Upper lobe of right lung (tissue), 1 donor: Measurements from ENCODE around the gene PERM1. TPM values are rescaled to one million over a fixed set of nuclear protein-coding genes. Genes with fewer than 3 reads are reported as not detected.
A peak's percentile ranks its signal among the peaks of the same experiment; 100 is the strongest.

Source experiments
- ATAC-seq: fragments of 200-7000 bp; cut with Tn5 transposase; one replicate; pipeline ENCODE4 v1.9.1; 2020; ENCODE audit warnings: mild to moderate bottlenecking, moderate library complexity
- DNase-seq: peaks from one replicate; pipeline ENCODE4 v3.0.0-alpha.2; 2020
- H3K27ac ChIP-seq: fragments of 200-600 bp; one replicate; pipeline ENCODE4 v1.8.0; 2022
- H3K27me3 ChIP-seq: fragments of 200-600 bp; one replicate; pipeline ENCODE4 v1.8.0; 2022; ENCODE audit warnings: mild to moderate bottlenecking
- H3K36me3 ChIP-seq: fragments of 200-600 bp; one replicate; pipeline ENCODE4 v1.8.0; 2022
- H3K4me1 ChIP-seq: fragments of 200-600 bp; one replicate; pipeline ENCODE4 v1.8.0; 2022
- H3K4me3 ChIP-seq: fragments of 200-600 bp; one replicate; pipeline ENCODE4 v1.8.0; 2022; ENCODE audit warnings: mild to moderate bottlenecking
- H3K9me3 ChIP-seq: fragments of 200-600 bp; one replicate; pipeline ENCODE4 v1.8.0; 2022
- CTCF ChIP-seq: fragments of 200-600 bp; IDR thresholded peaks from one replicate; pipeline ENCODE4 v1.8.0; 2022; ENCODE audit warnings: antibody characterized with exemption
- intact Hi-C: fragments of 100-400 bp; cut with DNase I; formaldehyde crosslinking; loops from one replicate; pipeline ENCODE4 v1.11.0; 2022
- total RNA-seq: library from RNA; stranded (reverse); fragmentation: NEBNext Ultra II Directional; extraction: Animal tissue kit (Norgen Biotek cat#: 25700); gene quantifications from one replicate; pipeline ENCODE4 v1.2.1, GENCODE V29; 2021
- donor health status: DM: no; HTN: yes; CAD: no; lungs with severe emphysema.

The PERM1 gene
- total RNA-seq, 1 donor from 2014 or later: 0.35 TPM

- H3K4me1 ChIP-seq: peaks cover 14% of the 10 kb centered on the region
- intact Hi-C loops: no loop called here
- DNase-seq (peak; percentile 61), ATAC-seq (no peak)
- no peak overlapping the region for H3K4me3 ChIP-seq
- no peaks in the 10 kb centered on the region for H3K27me3 ChIP-seq
- H3K27ac ChIP-seq: no peak overlapping the region
- no peaks in the 10 kb centered on the region for H3K36me3 ChIP-seq
- TF ChIP-seq CTCF: no peak
- no peaks in the 10 kb centered on the region for H3K9me3 ChIP-seq
Observed at GRCh38 chr1:1006305-1007159, 24.6 kb upstream of the PERM1 start.

DNA sequence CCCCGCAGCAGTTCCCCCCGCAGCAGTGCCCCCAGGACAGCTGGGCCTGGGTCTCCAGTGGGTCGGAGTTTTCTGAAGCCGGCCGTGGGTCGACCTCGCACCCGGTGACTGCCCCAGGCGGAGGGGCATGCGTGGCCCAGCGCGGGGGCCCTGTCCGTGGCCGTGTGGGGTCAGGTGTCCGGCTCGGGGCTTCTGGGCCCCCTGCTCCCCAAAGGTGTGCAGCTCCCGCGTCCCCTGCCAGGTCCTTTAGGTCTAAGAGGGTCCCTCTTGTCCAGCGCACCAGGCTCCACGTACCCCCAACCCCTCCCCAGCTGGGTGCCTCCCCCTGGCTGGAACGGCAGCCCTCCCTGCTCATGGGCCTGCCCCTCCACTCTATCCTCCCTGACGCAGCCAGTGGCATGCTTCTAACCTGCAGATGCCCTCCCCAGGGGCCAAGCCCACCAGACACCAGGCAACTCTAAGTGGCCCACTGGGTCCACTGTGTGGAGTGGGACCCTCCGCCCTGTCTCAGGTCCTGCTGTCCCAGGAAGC lies 23.9 kb upstream of the PERM1 start:
- DNase-seq: peak; percentile 57
- H3K27ac ChIP-seq: no peak overlapping the region
- no peaks in the 10 kb centered on the region for H3K36me3 ChIP-seq
- H3K4me3 ChIP-seq: no peak overlapping the region
- H3K27me3 ChIP-seq: peaks cover 5% of the 10 kb centered on the region
- no peak for TF ChIP-seq CTCF
- intact Hi-C loops: no loop called here
- peaks cover 17% of the 10 kb centered on the region for H3K4me1 ChIP-seq
- ATAC-seq: no peak
- no peaks in the 10 kb centered on the region for H3K9me3 ChIP-seq

DNA sequence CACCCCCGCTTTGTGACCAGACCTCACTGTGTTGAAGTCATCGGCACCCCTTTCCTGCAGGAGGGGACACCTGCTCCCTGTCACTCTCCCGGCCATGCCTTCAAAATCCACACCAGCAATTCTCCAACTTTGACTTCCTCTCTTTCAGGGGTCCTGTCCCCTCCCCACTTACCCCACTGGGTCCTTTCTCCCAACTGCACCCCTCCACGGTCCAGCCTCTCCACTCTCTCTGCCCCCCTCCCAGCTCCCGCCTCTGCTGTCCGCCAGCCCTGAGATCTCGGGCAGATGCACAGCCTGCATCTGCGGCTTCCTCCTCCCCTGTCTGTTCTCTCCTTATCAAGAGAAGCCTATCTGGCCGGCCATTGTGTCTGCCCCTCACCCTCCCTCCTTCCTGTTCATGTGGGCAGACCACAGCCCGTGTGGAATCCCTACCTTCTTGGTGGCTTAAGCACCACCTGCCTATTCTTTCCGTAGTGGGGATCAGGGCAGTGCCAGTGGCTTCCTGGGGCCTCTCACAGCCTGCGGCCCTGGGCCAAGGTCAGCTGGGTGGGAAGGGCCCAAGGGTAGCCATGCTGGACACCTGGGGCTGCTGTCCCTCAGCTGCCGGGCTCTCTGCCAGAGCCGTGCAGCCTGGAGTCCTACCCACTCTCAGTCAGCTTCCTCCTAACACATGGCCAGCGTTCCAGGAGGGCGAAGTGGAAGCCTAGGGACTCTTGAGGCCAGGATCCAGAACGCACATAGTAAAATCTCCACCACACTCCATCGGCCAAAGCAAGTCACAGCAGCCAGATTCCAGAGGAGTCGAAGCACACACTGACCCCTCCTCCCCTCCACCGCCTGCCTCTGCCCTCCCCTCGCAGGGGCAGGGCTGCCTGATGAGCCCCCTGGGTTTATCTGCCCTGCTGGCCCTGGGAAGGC lies 23.1 kb upstream of the PERM1 start:
- Histone ChIP-seq H3K4me3 (no peak overlapping the region), H3K27me3 (peaks cover 8% of the 10 kb centered on the region), H3K36me3 (no peaks in the 10 kb centered on the region), H3K27ac (no peak overlapping the region), H3K9me3 (no peaks in the 10 kb centered on the region), H3K4me1 (peaks cover 17% of the 10 kb centered on the region)
- no peak for TF ChIP-seq CTCF
- intact Hi-C loops: no loop called here
- ATAC-seq: peak; percentile 66
- peak; percentile 81 for DNase-seq

- TF ChIP-seq CTCF: no peak
- no peaks in the 10 kb centered on the region for H3K36me3 ChIP-seq
- DNase-seq: no peak
- peaks cover 19% of the 10 kb centered on the region for H3K4me1 ChIP-seq
- no peak overlapping the region for H3K27ac ChIP-seq
- no peak overlapping the region for H3K4me3 ChIP-seq
- intact Hi-C loops: no loop called here
- ATAC-seq: no peak
- peaks cover 10% of the 10 kb centered on the region for H3K27me3 ChIP-seq
- H3K9me3 ChIP-seq: no peaks in the 10 kb centered on the region
Observed at GRCh38 chr1:1004420-1004779, 22.5 kb upstream of the PERM1 start.

DNA sequence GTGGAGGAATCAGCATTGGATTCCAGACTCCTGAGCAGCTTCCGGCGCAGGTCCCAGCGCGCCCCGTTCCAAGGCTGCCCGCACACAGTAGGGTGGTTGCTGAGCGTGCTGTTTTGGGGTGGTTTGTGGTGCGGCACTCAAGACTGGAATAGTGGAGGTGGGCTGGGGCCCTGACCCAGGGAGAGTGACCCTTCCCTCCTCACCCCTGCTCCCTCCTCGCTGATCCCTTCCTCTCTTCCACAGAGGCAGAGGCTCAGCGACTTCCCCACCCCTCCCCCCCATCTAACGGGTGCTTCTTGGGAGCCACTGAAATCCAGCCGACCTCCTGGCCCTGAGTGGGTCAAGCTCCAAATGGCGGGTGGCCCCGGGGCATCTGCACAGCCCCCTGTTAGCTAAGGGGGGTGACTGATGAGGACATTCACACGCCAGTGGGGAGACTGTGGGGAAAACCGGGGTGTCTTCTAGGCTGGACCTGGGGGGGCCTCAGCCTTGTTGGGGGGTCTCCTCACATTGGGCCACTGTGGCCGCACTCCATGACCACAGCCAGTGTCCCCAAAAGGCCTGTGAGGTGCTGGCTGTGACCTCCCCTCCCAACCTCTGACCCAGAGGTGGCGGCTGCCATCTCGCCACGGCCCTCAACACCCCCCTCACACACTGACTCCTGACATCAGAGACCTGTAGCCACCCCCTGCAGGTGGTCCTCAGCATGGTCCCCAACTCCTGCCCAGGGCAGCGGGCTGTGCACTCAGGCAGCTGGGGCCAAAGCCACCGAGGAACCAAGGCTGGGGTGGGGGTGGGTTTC lies 21.9 kb upstream of the PERM1 start:
- DNase-seq: peak; percentile 62
- H3K27me3 ChIP-seq: peaks cover 13% of the 10 kb centered on the region
- TF ChIP-seq CTCF: no peak
- H3K4me1 ChIP-seq: peaks cover 21% of the 10 kb centered on the region
- H3K4me3 ChIP-seq: no peak overlapping the region
- intact Hi-C loops: no loop called here
- ATAC-seq: no peak
- H3K9me3 ChIP-seq: no peaks in the 10 kb centered on the region
- no peaks in the 10 kb centered on the region for H3K36me3 ChIP-seq
- H3K27ac ChIP-seq: no peak overlapping the region
